ENCODE measurements around the gene FAM117B.

The FAM117B gene

DNA sequence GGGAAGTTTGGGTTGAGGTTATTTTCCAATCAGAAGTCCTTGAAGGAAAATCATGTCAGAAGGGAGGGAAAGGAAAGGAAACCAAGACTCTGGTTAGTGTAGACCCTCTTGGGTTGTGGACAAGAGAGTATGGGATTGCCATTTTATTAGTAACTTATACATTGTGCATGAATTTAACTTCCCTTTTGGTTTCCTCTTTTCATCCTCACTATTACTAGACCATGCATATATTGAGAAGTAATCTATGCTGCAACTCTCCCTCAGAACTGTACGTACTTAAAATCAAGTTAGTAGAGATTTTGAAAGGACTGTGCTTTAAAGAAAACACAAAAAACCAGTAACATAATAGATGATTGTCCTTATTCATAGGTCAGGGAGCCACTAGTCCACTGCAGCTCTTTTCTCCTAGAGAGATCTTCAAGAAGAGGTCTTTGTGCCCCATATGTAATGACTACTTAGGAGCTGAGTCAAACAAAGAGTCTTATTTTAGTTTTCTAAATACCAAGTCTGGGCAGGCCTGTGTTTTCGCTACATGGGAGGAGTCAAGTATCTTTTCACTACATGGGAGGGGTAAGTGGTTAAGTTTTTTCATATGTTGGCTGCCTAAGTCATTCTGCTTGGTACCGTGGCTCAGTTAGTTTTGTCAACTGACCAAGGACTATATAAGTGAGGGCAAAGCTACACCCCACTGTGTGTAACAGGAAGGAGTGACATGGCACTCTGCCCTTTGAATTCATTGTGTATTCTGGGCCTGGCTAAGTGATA is 25.2 kb upstream of the FAM117B start:
- H3K4me3 ChIP-seq (ENCODE audit: low read depth, low read length) = no peak overlapping the region
- peak; percentile 15 for DNase-seq (ENCODE audit: low read depth)
- no peak for TF ChIP-seq CTCF (IDR thresholded peaks at IDR 0.05; ENCODE audit: low read depth, low read length)
- TF ChIP-seq MYC (IDR thresholded peaks at IDR 0.05; ENCODE audit: low read depth, low read length) = no peak

- DNase-seq (ENCODE audit: low read depth) = no peak
- no peak for TF ChIP-seq CTCF (IDR thresholded peaks at IDR 0.05; ENCODE audit: low read depth, low read length)
- TF ChIP-seq MAX (IDR thresholded peaks at IDR 0.05; ENCODE audit: low read depth, low read length) = no peak
- no peak for TF ChIP-seq MYC (IDR thresholded peaks at IDR 0.05; ENCODE audit: low read depth, low read length)
- no peak for TF ChIP-seq POLR2A (IDR thresholded peaks at IDR 0.05; ENCODE audit: extremely low read depth, insufficient read length)
- no peak overlapping the region for H3K4me3 ChIP-seq (ENCODE audit: low read depth, low read length)
These were observed 24.4 kb upstream of the FAM117B start for GRCh38 chr2:202610380-202610779.

- H3K4me3 ChIP-seq (ENCODE audit: low read depth, low read length) = no peak overlapping the region
These were observed 22.6 kb upstream of the FAM117B start for GRCh38 chr2:202612145-202612544.

DNA sequence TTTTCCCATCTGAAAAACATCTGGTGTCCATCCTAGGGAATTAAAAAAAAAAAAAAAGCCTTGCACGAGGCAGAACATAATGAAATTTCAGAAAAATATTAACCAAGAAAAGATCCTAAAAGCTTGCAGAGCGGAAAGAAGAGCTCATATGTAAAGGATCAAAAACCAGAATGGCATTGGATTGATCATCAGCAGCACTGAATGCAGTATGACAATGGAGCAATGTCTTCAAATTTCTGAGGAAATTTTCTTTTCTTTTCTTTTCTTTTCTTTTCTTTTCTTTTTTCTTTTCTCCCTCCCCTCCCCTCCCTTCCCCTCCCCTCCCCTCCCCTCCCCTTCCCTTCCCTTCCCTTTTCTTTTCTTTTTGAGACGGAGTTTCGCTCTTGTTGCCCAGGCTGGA is 21.3 kb upstream of the FAM117B start:
- DNase-seq (ENCODE audit: low read depth) = no peak
- H3K4me3 ChIP-seq (ENCODE audit: low read depth, low read length) = no peak overlapping the region
- TF ChIP-seq POLR2A (IDR thresholded peaks at IDR 0.05; ENCODE audit: extremely low read depth, insufficient read length) = no peak
- TF ChIP-seq MAX (IDR thresholded peaks at IDR 0.05; ENCODE audit: low read depth, low read length) = no peak
- TF ChIP-seq CTCF (IDR thresholded peaks at IDR 0.05; ENCODE audit: low read depth, low read length) = no peak
- no peak for TF ChIP-seq MYC (IDR thresholded peaks at IDR 0.05; ENCODE audit: low read depth, low read length)

More at GRCh38 chr2:202612145-202612544, 22.6 kb upstream of the FAM117B start:
- DNase-seq (ENCODE audit: low read depth) = no peak
- TF ChIP-seq MAX (IDR thresholded peaks at IDR 0.05; ENCODE audit: low read depth, low read length) = no peak
- no peak for TF ChIP-seq CTCF (IDR thresholded peaks at IDR 0.05; ENCODE audit: low read depth, low read length)
- TF ChIP-seq MYC (IDR thresholded peaks at IDR 0.05; ENCODE audit: low read depth, low read length) = no peak
- TF ChIP-seq POLR2A (IDR thresholded peaks at IDR 0.05; ENCODE audit: extremely low read depth, insufficient read length) = no peak

DNA sequence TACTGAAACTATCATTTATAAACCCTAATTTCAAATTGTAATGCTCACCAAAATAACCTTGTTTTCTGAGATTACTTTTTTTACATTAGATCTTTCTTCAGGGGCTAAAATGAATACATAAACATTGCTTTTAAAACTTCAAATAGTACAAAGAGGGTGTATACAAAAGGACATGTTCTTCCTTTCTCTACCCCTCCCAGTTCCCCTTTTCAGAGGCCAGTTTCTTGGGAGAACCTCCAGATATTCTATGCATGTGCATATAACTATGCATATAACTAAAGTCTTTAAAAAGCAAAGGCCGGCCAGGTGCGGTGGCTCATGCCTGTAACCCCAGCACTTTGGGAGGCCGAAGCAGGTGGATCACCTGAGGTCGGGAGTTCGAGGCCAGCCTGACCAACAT is 10.6 kb upstream of the FAM117B start:
- no peak for TF ChIP-seq CTCF (IDR thresholded peaks at IDR 0.05; ENCODE audit: low read depth, low read length)
- no peak for TF ChIP-seq MAX (IDR thresholded peaks at IDR 0.05; ENCODE audit: low read depth, low read length)
- TF ChIP-seq MYC (IDR thresholded peaks at IDR 0.05; ENCODE audit: low read depth, low read length) = no peak
- no peak for TF ChIP-seq POLR2A (IDR thresholded peaks at IDR 0.05; ENCODE audit: extremely low read depth, insufficient read length)
- H3K4me3 ChIP-seq (ENCODE audit: low read depth, low read length) = no peak overlapping the region
- DNase-seq (ENCODE audit: low read depth) = peak; percentile 27
